SHP77 treated with DMSO at 0.1 percent for 48 hours (cell line): ENCODE measurements around the gene DNAH2.

ENCODE experiments used
- DNase-seq: peaks from one replicate; lab custom pipeline; 2025; lab: John Stamatoyannopoulos, UW

Gene DNAH2

GRCh38 chr17:7727886-7728285, 10.3 kb downstream of the DNAH2 start:
- DNase-seq: no peak

DNA sequence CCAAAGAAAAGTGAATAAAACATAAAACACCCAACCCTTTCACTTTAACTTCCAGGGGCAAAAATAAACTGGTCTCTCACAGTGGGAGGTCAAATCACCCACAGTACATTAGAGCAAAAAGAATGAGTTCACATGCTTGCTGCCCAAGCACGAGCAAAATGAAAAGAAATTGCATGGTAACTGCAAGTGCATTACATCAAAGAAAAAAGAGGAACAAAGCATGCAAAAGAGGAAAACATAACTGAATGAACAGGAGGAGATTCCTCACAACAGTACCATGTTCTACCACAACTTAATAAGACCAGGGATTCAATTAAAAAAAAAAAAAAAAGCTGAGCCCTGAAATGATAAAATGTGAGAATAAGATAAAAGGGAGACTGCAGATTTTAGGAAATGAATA, 12.3 kb downstream of the DNAH2 start:
- no peak for DNase-seq

- no peak for DNase-seq
These were observed 15.5 kb downstream of the DNAH2 start for GRCh38 chr17:7732981-7733539.

GRCh38 chr17:7737601-7738000, 20.1 kb downstream of the DNAH2 start:
- no peak for DNase-seq

DNA sequence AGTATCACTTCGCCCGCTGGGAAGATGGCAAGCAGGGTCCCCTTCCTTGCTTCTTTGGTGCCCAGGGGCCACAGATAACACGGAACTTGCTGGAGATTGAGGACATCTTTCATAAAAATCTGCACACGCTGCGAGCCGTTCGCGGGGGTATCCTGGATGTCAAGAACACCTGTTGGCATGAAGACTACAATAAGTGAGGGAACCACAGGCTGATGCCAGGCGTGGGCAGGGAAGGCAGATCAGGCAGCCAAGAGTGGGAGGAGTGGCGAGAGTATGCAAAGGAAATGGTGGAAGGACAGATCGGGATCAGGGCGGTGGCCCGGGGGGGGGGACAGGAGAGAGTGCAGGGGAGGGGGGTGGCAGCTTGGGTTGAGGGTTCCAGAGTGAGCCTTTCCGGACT, 22.2 kb downstream of the DNAH2 start:
- DNase-seq: no peak

DNA sequence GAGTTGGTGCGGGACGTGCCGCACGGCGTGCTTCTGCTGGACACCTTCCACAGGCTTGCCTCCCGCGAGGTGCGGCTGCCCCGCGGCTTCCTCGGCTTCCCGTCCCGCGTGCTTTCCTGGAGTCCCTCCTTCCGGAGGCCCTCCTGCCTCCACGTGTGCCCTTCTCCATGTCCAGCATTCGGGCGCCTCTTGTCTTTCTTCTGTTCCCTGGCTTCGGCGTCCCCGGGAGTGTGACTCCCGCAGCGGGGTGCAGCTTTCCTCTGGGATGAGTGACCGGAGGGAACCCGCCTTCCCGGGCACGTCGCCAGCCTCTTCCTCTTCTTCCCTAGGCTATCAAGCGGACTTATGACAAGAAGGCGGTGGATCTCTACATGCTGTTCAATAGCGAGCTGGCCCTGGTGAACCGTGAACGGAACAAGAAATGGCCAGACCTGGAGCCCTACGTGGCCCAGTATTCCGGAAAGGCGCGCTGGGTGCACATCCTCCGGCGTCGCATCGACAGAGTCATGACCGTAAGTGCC, 23.0 kb downstream of the DNAH2 start:
- DNase-seq: peak; percentile 39

DNA sequence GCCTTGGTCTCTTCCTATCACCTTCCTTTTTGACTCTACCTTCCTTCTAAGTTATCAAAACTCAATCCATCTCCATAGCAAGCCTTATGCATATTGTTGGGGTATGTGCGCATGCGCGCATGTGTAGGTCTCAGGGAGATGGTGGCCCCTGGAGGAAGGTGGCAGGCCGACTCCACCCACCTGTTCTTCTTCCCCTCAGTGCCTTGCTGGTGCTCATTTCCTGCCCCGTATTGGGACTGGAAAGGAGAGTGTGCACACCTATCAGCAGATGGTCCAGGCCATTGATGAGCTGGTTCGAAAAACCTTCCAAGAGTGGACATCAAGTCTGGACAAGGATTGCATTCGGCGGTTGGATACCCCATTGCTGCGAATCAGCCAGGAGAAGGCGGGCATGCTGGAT, 25.2 kb downstream of the DNAH2 start:
- DNase-seq: no peak

DNA sequence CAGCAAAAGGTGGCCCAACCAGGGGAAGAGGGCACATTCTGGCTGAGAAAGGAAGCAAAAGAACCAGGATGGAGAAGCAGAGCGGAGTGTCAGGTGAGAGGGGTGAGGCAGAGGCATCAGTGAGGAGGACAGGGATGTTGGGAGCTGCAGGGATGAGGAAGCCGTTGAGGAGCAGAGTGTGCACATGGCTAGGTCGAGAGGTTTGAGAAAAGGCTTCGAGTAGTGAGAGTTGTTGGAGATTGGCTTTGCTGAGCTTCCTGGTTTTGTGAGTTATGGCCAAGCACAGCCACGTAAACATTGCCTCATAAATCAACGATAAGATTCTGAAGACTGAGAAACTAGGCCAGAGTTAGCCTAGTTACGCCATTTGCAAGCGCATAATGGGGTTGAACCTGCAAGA, 26.9 kb downstream of the DNAH2 start:
- DNase-seq: no peak

DNA sequence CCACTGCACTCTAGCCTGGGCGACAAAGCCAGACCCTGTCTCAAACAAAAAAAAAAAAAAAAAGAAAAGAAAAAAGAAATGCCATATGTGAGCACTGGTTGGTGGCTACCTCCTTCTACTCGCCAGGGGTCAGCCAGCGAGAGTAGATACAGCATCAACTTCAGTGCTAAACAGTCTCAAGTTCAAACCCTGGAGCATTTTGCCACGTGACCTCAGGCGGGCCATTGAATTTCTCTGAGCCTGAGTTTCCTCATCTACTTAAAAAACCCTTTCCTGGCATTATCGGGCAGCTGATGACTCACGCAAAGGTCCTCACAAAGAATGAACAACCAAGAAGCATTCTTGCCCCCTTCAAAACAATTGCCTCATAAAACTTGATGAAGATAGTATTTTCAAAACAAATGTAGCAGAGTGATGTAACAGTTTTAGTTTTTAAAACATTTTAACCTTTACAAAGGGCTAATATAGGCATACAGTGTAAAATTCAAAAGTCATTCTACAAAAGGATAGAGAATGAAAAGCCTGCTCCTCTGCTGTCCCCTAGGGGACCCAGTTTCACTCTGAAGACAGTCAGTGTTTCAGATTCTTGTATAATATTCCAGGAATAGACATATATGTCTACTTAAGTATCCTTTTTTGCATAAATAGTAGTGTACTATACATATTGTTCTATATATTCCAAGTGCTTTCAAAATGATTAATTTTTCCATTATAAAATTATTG, 28.4 kb downstream of the DNAH2 start:
- DNase-seq: no peak

DNA sequence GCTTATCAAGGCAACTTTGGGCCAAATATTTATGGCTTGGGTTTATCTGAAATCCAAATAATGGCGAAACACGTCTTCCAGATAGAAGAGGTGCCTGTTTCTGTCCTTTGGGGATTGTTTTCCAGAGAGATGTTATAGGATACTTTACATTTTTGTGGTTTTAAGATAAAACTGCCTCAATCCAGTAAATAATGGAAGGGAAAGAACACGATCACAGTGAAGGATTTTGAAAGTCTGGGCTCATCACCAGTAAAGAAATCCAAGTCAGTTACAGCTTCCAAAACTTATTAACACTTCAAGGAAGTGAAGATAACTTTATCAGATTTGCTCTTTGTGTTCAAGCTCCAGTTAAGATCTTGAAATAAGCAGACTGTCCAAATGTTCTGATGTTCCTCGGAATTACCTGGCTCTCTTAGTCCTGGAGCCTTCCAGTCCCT, 30.1 kb downstream of the DNAH2 start:
- DNase-seq: no peak

DNA sequence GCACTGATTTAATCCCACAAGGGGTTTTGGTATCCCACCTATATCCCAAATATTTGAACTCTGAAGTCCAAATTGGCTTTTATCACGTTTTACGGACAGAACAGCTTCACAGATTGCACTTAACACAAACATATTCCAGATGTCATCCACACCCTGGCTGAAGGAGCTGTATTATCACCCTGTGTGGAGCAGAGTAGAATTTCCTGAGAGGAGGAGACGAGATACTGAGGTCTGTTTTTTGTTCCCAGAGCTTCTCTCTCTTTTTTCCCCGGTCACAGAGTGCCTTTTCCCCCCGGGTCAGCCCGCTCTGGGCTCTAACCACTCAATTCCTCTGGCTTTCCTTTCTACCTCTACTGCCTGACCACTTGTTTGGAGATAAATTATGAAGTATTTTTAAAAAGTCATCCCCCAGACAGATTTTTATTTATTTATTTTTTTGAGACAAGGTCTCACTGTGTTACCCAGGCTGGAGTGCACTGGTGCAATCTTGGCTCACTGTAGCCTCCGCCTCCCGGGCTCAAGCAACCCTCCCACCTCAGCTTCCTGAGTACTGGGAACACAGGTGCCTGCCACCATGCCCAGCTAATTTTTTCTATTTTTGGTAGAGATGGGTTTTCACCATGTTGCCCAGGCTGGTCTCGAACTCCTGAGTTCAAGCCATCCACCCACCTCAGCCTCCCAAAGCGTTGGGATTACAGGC, 30.7 kb downstream of the DNAH2 start:
- no peak for DNase-seq

GRCh38 chr17:7750321-7750821, 32.8 kb downstream of the DNAH2 start:
- no peak for DNase-seq

- no peak for DNase-seq
These were observed 37.1 kb downstream of the DNAH2 start for GRCh38 chr17:7754656-7755055.

- DNase-seq: no peak
These were observed 37.7 kb downstream of the DNAH2 start for GRCh38 chr17:7755095-7755890.

- DNase-seq: no peak
These were observed 39.4 kb downstream of the DNAH2 start for GRCh38 chr17:7756968-7757367.

GRCh38 chr17:7763919-7764318, 46.4 kb downstream of the DNAH2 start:
- DNase-seq: no peak

- DNase-seq: no peak
These were observed 49.5 kb downstream of the DNAH2 start for GRCh38 chr17:7767004-7767403.

DNA sequence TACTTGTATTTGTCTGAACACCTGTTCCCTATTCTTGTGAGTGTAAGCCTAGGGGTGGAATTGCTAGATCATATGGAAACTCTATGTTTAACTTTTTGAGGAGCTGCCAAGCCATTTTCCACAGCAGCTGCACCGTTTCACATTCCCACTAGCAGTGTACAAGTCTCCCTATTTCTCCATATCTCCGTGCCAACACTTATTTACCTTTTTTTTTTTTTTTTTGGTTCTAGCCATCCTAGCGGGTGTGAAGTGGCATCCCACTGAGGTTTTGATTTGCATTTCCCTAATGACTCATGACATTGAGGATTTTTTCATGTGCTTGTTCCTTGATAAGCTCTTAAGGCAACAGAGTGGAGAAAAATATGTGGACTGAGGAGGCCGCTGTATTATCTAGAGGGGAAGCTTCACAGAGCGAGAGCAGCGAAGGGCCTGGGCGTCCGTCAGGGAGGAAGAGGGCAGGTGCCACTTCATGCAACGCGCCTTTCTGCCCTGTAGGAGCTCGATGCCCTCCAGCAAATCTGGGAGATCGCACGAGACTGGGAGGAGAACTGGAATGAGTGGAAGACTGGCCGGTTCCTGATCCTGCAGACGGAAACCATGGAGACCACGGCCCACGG, 50.0 kb downstream of the DNAH2 start:
- DNase-seq: no peak

GRCh38 chr17:7769854-7770253, 52.3 kb downstream of the DNAH2 start:
- no peak for DNase-seq

GRCh38 chr17:7774055-7774521, 56.5 kb downstream of the DNAH2 start:
- no peak for DNase-seq

GRCh38 chr17:7775051-7775450, 57.5 kb downstream of the DNAH2 start:
- no peak for DNase-seq

- no peak for DNase-seq
These were observed 59.5 kb downstream of the DNAH2 start for GRCh38 chr17:7777017-7777416.
